ENCODE measurements around the gene PDCD11. TPM values are rescaled to one million over a fixed set of nuclear protein-coding genes. Genes with fewer than 3 reads are reported as not detected.

The PDCD11 gene
- total RNA-seq, 2 experiments from 2014 or later = 93.4 to 93.7 TPM

GRCh38 chr10:103445767-103446567 is 49.5 kb downstream of the PDCD11 start:
- ChIA-PET CTCF (interaction anchor here (0.6 to 2.0 kb wide), 3 partner anchors 31 to 118 kb away, joined by 3 to 5 read pairs (median 5); no protein-coding TSS in a partner anchor), POLR2A (no interaction called here)

DNA sequence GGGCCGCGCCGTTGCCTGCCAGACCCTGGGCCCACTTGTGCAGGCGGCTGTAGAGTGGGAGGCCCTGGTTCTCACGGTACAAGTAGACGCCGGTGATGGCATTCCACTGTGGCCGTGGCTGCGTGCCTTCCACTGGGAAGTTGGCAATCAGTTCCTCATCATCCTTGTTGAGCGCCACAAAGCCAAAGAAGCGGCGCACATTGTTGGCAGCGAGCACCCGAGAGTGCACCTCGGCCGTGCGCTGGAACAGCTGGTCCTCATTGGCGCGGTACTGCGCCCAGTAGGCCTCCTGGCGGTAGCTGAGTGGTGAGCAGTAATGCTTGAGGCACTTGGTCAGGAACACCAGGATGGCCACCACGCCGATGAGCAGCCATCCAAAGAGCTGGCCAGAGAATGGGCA is 50.8 kb downstream of the PDCD11 start:
- ChIA-PET POLR2A (no interaction called here), CTCF (interaction anchor here (1.3 kb wide), 1 partner anchor 30 kb away, joined by 3 read pairs; no protein-coding TSS in a partner anchor)

GRCh38 chr10:103448746-103449145 is 52.3 kb downstream of the PDCD11 start:
- POLR2A ChIA-PET = no interaction called here
- CTCF ChIA-PET = interaction anchor here (1.3 to 2.9 kb wide), 3 partner anchors 9 to 37 kb away, joined by 3 to 13 read pairs (median 9); no protein-coding TSS in a partner anchor

GRCh38 chr10:103449208-103450144 is 53.0 kb downstream of the PDCD11 start:
- CTCF ChIA-PET = interaction anchor here (1.2 to 2.9 kb wide), 7 partner anchors 10 to 42 kb away, joined by 3 to 13 read pairs (median 3); no protein-coding TSS in a partner anchor
- POLR2A ChIA-PET = no interaction called here

- POLR2A ChIA-PET = no interaction called here
- CTCF ChIA-PET = interaction anchor here (0.8 to 2.9 kb wide), 7 partner anchors 26 to 41 kb away, joined by 3 to 13 read pairs (median 3); no protein-coding TSS in a partner anchor
Observed at GRCh38 chr10:103450201-103450695, 53.8 kb downstream of the PDCD11 start.

DNA sequence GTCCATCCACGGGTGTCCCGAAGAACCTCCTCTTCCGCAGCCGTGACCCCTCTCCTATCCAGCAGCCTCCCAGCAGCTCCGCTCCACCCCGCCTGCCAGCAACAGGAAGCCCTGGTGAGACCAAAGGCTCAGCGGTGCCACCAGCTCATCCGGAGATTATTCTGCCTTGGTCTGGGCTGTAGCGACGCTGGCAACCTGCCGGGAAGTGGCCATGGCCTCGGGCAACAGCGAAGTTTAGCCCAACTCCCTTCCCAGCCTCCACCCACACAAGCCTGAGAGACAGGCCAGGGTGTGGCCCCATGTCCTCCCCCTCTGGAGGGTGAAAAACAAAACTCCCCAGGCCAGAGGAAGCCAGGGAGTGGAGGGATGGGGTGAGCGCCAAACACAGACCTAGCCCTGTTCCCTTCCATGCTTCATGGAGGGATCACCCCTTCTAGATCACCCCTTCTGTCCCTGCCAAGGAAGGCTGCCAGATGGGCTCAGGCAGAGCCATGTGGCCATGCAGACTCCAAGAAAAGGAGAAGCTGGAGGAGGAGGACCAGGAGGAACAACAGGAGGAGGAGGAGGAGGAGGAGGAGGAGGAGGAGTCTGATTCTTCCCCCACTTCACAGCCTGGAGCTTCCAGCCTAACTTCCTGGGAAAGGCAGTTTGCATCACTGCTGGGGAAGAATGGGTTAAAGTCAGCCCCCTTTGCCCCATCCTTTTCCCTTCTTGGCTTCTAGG is 54.8 kb downstream of the PDCD11 start:
- POLR2A ChIA-PET = interaction anchor here (0.7 kb wide), 1 partner anchor 55 kb away, joined by 4 read pairs; the partner anchor contains the start of genes ATP5MK and PDCD11

DNA sequence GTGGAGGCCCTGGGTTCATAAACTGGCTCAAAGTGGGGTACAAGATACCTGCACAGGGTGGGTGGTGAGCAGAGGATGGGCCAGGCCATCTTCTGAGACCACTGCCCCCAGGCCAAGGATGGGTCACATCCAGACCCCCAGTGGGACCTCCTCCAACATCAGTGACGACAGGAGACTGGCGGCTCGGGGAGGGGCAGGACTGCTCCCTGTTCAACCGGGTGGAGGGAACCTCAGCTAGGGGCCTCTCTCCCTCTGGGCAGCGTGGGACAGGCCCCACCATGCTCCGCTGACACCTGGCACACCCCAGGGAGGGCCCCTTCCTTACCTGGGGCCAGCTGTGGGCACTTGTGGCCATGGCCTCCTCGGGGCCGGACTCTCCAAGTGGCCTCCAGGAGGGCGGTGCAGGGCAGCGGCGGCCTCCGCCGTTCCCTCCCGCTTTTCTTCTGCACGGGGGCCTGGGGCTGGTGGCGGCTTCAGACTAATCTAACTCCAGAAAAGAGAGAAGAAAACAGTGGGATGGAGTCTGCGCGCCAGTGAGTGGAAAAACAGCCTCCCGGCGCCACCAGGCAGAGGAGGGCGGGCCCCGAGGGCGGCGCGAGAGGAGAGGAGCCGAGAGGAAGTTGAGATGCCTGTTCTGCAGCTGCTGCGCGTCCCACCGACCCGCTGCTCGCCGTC is 55.5 kb downstream of the PDCD11 start, which contains the start of gene CALHM2:
Gene CALHM2 (minus strand): TSS at position 540 of the 675 bp plus-strand sequence. CDS start 2,429 bp downstream, outside the sequence.
- POLR2A ChIA-PET = interaction anchor here (0.7 kb wide), 1 partner anchor 55 kb away, joined by 4 read pairs; the partner anchor contains the start of genes ATP5MK and PDCD11
- CTCF ChIA-PET = interaction anchor here (1.5 to 2.1 kb wide), 5 partner anchors 11 to 37 kb away, joined by 4 to 8 read pairs (median 5); no protein-coding TSS in a partner anchor

More for the DNA sequence above, 54.8 kb downstream of the PDCD11 start:
- CTCF ChIA-PET = interaction anchor here (0.8 to 2.9 kb wide), 7 partner anchors 12 to 102 kb away, joined by 3 to 13 read pairs (median 5); no protein-coding TSS in a partner anchor

DNA sequence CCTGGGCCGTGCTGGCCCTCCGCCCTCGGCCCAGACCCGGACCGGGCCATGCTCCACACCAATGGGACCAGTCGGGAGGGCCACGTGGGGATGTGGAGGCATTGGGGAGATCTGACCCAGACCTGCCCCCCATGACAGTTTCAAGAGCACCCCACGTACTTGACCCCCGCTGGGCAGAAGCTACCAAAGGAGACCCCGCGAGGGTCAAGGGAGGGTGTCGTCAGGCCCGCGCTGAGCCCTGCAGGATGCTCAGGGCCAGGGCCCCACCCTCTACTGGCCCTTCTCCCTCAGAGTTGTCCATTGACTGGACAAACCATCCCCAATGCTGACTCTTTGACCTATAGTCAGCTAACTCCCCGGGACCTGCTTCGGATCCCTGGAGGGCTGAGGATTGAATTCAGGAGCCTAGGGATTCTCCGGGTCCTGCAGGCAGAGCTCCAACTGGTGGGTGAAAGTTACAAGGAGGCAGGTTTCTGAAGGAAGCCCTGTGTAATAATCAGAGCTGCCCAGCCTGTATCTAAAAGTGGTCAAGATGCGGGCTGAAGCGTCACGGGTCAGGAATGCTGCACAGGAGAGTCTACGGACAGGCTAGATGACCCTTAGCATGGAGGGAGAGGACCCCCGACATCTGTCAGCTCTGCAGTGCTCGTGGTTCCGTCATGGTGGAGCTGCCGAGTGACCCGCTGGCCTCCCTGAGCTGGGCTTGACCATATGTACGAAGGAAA is 56.2 kb downstream of the PDCD11 start:
- ChIA-PET POLR2A (no interaction called here), CTCF (interaction anchor here (1.5 to 2.1 kb wide), 5 partner anchors 10 to 36 kb away, joined by 4 to 8 read pairs (median 5); no protein-coding TSS in a partner anchor)

DNA sequence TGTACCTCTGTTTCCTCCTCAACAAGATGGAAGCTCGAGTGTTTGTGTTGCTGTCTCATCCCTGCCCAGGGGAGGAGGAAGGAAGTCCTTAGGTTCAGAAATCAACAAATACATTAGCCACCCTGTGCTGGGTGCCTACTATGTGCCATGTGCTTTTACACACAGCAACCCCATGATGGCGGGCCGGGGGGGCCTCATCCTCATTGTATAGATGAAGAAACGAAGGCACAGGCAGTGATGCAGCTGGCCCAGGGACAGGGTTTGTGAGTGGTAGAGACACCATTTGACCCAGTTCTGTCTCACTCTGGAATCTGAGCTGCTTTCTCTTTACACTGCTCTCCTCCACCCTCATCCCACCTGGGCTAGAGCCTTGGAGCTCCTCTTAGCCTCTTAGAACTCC is 57.6 kb downstream of the PDCD11 start:
- CTCF ChIA-PET = interaction anchor here (0.7 to 0.8 kb wide), 2 partner anchors 12 to 36 kb away, joined by 3 to 5 read pairs; no protein-coding TSS in a partner anchor
- POLR2A ChIA-PET = no interaction called here

- ChIA-PET CTCF (interaction anchor here (1.1 kb wide), 1 partner anchor 31 kb away, joined by 3 read pairs; no protein-coding TSS in a partner anchor), POLR2A (no interaction called here)
Observed at GRCh38 chr10:103455235-103455634, 58.8 kb downstream of the PDCD11 start.

DNA sequence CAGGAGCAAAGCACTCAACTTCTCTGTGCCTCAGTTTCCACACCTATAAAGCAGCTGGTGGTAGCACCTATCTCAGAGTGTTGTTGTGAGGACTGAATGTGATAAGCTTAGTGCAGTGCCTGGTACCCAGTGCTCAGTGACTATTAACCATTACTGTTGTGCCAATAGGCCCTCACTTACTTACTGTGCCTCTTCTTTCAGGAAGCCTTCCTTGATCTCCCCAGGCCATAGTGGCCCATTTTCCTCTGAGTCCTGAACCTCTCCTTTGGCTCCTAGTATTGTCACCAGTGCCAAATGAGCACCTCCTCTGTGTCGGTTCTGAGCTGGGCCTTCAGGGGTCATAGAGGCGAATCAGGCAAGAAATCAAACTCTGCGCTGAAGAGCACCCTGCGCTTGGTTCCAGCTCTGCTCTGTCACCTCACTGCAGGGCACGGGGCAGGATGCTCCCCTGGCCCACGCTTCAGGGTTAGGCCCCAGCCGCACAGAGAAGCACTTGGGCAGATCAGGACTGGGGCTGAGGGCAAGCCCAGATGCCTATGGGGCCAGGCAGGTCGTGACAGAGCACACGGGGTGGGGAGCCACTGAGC is 59.7 kb downstream of the PDCD11 start:
- ChIA-PET CTCF (interaction anchor here (0.6 kb wide), 1 partner anchor 27 kb away, joined by 7 read pairs; no protein-coding TSS in a partner anchor), POLR2A (no interaction called here)

GRCh38 chr10:103457176-103457712 is 60.8 kb downstream of the PDCD11 start:
- CTCF ChIA-PET = no interaction called here
- POLR2A ChIA-PET = interaction anchor here (0.5 kb wide), 1 partner anchor 86 kb away, joined by 3 read pairs; no protein-coding TSS in a partner anchor

DNA sequence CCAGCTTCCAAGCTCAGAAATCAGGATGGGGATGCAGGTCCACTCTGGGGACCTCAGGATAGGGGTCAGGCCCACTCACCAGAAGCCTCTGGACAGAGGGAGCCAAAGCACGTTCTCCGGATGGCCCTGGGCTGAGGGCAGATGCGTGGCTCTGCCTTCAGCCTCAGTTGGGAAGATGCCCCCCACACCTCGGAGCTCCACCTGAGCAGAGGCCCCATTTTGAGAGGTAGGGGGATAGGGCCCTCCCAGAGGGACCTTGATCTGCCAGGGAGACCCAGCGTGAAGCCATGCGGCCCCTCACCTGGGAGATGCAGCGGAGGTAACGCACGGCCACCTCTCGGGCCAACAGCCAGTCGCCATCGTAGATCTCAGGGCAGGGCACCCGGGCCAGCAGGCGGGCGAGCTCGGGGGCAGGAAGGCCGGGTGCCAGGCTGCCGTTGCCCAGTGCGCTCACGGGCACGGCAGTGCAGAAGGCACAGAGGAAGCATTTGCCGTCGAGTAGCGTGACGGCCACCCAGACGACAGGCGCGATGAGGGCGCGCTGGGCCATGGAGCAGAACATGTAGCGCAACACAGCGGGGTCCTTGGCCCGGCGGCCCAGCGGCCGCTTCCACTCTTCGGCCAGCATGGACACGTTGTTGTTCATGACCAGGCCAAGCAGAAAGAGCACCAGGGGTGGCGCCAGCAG is 61.6 kb downstream of the PDCD11 start:
- CTCF ChIA-PET = no interaction called here
- POLR2A ChIA-PET = interaction anchor here (0.5 kb wide), 1 partner anchor 87 kb away, joined by 3 read pairs; no protein-coding TSS in a partner anchor

- ChIA-PET CTCF (interaction anchor here (0.5 kb wide), 1 partner anchor 24 kb away, joined by 4 read pairs; no protein-coding TSS in a partner anchor), POLR2A (no interaction called here)
Observed at GRCh38 chr10:103458720-103459119, 62.3 kb downstream of the PDCD11 start, which contains the start of gene CALHM1. TSS of gene CALHM1 (minus strand) at chr10:103458900. CDS start at chr10:103458751, 149 bp downstream.

DNA sequence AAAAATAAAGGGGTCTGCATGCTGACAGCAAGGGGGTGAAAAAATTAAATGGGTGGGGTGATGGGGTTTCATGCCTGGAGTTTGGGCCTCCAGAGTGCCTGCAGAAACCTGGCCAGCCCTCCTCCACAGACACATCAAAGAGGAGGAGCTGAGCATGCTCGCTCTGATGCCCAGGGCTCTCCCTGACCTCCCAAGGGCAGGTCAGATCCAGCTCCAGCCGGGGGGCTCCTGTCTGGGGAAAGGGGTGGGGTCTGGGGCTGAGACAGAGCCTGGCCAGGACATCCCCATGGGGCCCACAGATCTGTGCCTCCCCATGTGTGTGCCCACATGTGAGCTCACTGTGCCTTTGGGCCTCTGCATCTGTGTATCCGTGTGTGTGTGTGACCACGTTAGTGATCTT is 63.2 kb downstream of the PDCD11 start:
- CTCF ChIA-PET = no interaction called here
- POLR2A ChIA-PET = no interaction called here

DNA sequence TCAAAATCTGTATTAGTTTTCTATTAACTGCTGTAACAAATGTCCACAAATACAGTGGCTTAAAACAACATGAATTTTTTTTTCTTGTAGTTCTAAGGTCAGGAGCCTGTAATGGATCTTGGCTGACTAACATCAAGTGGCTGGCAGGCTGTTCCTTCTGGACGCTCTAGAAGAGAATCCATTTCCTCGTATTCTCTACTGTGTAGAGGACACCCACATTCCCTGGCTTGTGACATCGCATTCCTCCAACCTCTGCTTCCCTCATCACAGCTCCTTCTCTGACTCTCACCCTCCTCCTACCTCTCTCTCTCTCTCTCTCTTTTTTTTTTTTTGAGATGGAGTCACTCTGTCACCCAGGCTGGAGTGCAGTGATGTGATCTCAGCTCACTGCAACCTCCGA is 67.1 kb downstream of the PDCD11 start:
- ChIA-PET POLR2A (no interaction called here), CTCF (interaction anchor here (0.8 to 1.2 kb wide), 4 partner anchors 9 to 37 kb away, joined by 3 to 8 read pairs (median 3); partner anchors contain the start of gene CALHM2)
